ENCODE data around the gene TBC1D21.

The TBC1D21 gene

DNA sequence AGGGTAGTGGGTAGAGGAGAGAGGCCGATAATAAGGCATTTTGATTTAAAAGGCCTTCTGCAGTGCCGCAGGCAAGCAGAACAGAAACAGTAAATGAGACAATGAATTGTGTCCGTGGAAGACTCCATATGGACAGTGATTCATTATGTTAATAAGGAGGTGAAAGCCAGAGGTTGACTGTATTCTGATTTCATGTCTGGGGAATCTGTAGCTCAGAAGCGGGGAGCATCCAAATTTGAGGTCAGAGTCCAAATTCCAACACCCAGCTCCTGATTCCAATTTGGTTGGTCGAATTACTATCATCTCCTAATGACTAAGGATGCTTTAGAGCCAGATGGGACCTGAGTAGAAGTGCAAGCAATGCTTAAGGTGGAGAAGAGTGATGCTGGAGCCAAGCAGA, 1.0 kb upstream of the TBC1D21 start:
- H3K36me3 ChIP-seq (ENCODE audit: control insufficient read depth in 2 of 2, insufficient read depth in 1 of 2, low read length in 2 of 2) = no peaks in the 10 kb centered on the region

DNA sequence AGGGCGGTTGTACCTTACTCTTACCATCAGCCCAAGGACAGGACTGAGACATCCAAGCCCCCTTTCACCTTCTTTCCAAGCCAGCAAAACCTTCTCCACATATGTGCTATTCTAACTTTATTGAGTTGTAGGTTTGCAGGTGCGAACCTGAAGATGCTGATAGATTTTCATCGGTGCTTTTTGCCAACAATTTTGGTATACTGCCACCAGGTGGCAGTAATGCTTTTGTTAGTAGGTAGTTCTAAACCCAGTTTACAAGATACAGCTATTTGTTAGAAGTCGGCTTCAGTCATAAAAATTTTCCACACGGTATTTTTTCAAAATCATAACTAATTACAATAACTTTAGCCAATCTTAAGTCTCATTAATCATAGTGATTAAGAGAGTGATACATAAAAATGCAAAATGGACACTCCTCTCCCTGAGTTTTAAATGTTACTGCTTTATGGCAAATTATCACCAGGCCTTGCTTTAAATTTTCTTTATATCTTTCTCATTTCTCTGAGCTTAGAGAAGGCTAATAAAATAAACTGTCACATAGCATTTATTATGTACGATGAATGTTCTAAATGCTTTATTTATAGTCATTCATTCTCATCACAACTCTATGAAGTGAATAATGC, 636 bp downstream of the TBC1D21 start:
- Histone ChIP-seq H3K36me3 (ENCODE audit: control insufficient read depth in 2 of 2, insufficient read depth in 1 of 2, low read length in 2 of 2) (no peaks in the 10 kb centered on the region), H3K4me1 (ENCODE audit: control insufficient read depth, insufficient read depth, low read length) (peaks cover 5% of the 10 kb centered on the region; the same call in 1 of the 2 replicates), H3K4me3 (ENCODE audit: low read depth, low read length) (no peak overlapping the region), H3K27ac (ENCODE audit: extremely low read depth, low read depth, low read length) (no peak overlapping the region), H3K9me3 (ENCODE audit: control insufficient read depth, insufficient read depth, low read depth, low read length) (no peaks in the 10 kb centered on the region)
- TF ChIP-seq, protein P1, sequence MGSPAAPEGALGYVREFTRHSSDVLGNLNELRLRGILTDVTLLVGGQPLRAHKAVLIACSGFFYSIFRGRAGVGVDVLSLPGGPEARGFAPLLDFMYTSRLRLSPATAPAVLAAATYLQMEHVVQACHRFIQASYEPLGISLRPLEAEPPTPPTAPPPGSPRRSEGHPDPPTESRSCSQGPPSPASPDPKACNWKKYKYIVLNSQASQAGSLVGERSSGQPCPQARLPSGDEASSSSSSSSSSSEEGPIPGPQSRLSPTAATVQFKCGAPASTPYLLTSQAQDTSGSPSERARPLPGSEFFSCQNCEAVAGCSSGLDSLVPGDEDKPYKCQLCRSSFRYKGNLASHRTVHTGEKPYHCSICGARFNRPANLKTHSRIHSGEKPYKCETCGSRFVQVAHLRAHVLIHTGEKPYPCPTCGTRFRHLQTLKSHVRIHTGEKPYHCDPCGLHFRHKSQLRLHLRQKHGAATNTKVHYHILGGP (tag by site-specific recombination; IDR thresholded peaks at IDR 0.05) = no peak
- TF ChIP-seq, protein P2, sequence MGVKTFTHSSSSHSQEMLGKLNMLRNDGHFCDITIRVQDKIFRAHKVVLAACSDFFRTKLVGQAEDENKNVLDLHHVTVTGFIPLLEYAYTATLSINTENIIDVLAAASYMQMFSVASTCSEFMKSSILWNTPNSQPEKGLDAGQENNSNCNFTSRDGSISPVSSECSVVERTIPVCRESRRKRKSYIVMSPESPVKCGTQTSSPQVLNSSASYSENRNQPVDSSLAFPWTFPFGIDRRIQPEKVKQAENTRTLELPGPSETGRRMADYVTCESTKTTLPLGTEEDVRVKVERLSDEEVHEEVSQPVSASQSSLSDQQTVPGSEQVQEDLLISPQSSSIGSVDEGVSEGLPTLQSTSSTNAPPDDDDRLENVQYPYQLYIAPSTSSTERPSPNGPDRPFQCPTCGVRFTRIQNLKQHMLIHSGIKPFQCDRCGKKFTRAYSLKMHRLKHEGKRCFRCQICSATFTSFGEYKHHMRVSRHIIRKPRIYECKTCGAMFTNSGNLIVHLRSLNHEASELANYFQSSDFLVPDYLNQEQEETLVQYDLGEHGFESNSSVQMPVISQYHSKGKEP (tag by site-specific recombination; IDR thresholded peaks at IDR 0.05) = 0 out of 2 replicates have a peak, but pooled peaks have one; percentile 19
- peak; percentile 48 for TF ChIP-seq ZNF654 (tag by site-specific recombination; IDR thresholded peaks at IDR 0.05; ENCODE audit: low read depth)
- TF ChIP-seq OVOL3 (tag by site-specific recombination; IDR thresholded peaks at IDR 0.05) = no peak
- TF ChIP-seq, protein P3, sequence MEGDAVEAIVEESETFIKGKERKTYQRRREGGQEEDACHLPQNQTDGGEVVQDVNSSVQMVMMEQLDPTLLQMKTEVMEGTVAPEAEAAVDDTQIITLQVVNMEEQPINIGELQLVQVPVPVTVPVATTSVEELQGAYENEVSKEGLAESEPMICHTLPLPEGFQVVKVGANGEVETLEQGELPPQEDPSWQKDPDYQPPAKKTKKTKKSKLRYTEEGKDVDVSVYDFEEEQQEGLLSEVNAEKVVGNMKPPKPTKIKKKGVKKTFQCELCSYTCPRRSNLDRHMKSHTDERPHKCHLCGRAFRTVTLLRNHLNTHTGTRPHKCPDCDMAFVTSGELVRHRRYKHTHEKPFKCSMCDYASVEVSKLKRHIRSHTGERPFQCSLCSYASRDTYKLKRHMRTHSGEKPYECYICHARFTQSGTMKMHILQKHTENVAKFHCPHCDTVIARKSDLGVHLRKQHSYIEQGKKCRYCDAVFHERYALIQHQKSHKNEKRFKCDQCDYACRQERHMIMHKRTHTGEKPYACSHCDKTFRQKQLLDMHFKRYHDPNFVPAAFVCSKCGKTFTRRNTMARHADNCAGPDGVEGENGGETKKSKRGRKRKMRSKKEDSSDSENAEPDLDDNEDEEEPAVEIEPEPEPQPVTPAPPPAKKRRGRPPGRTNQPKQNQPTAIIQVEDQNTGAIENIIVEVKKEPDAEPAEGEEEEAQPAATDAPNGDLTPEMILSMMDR (tag by site-specific recombination; IDR thresholded peaks at IDR 0.05) = 0 out of 2 replicates have a peak, but pooled peaks have one; percentile 13
- ChIA-PET POLR2A (interaction anchor here (1.0 kb wide), 1 partner anchor 33 kb away, joined by 3 read pairs; no protein-coding TSS in a partner anchor), CTCF (interaction anchor here (0.7 to 2.8 kb wide), 42 partner anchors 10 to 1088 kb away, joined by 3 to 31 read pairs (median 4); partner anchors contain the start of gene INSYN1)

More for the DNA sequence above, 1.0 kb upstream of the TBC1D21 start:
- ChIA-PET POLR2A (no interaction called here), CTCF (interaction anchor here (0.6 to 2.8 kb wide), 10 partner anchors 9 to 427 kb away, joined by 3 to 31 read pairs (median 4); no protein-coding TSS in a partner anchor)
- H3K9me3 ChIP-seq (ENCODE audit: control insufficient read depth, insufficient read depth, low read depth, low read length) = no peaks in the 10 kb centered on the region
- peaks cover 5% of the 10 kb centered on the region; the same call in 1 of the 2 replicates for H3K4me1 ChIP-seq (ENCODE audit: control insufficient read depth, insufficient read depth, low read length)
- TF ChIP-seq, protein P4, sequence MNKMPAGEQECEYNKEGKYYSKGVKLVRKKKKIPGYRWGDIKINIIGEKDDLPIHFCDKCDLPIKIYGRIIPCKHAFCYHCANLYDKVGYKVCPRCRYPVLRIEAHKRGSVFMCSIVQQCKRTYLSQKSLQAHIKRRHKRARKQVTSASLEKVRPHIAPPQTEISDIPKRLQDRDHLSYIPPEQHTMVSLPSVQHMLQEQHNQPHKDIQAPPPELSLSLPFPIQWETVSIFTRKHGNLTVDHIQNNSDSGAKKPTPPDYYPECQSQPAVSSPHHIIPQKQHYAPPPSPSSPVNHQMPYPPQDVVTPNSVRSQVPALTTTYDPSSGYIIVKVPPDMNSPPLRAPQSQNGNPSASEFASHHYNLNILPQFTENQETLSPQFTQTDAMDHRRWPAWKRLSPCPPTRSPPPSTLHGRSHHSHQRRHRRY (tag by site-specific recombination; IDR thresholded peaks at IDR 0.05) = no peak
- peak; percentile 61; the same call in 1 of the 2 replicates for TF ChIP-seq ZNF707 (tag by site-specific recombination; IDR thresholded peaks at IDR 0.05)
- H3K27ac ChIP-seq (ENCODE audit: extremely low read depth, low read depth, low read length) = no peak overlapping the region
- H3K4me3 ChIP-seq (ENCODE audit: low read depth, low read length) = no peak overlapping the region

DNA sequence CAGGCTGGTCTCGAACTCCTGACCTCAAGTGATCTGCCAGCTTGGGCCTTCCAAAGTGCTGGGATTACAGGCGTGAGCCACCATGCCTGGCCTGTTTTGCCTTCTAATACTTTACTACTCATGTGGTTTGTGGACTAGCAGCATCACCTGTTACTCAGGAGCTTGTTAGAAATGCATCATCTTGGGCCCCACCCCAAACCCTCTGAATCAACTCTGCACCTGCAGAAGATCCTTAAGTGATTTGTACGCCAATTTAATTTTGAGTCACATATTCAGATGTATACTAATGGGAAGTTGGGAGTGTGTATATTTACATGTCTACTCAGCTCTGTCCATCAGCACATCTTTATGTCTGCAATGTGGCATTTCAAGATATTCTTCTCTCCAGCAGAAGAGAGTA, 6.1 kb downstream of the TBC1D21 start:
- Histone ChIP-seq H3K36me3 (ENCODE audit: control insufficient read depth in 2 of 2, insufficient read depth in 1 of 2, low read length in 2 of 2) (no peaks in the 10 kb centered on the region), H3K4me3 (ENCODE audit: low read depth, low read length) (no peak overlapping the region), H3K4me1 (ENCODE audit: control insufficient read depth, insufficient read depth, low read length) (no peaks in the 10 kb centered on the region), H3K9me3 (ENCODE audit: control insufficient read depth, insufficient read depth, low read depth, low read length) (no peaks in the 10 kb centered on the region), H3K27ac (ENCODE audit: extremely low read depth, low read depth, low read length) (no peak overlapping the region)
- TF ChIP-seq REPIN1 (tag by site-specific recombination; IDR thresholded peaks at IDR 0.05; ENCODE audit: low read depth) (no peak), OVOL3 (tag by site-specific recombination; IDR thresholded peaks at IDR 0.05) (no peak)
- TF ChIP-seq, protein P5, sequence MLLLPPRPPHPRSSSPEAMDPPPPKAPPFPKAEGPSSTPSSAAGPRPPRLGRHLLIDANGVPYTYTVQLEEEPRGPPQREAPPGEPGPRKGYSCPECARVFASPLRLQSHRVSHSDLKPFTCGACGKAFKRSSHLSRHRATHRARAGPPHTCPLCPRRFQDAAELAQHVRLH (tag by site-specific recombination; IDR thresholded peaks at IDR 0.05) = no peak
- CTCF ChIA-PET = interaction anchor here (0.6 to 2.1 kb wide), 6 partner anchors 14 to 144 kb away, joined by 3 to 7 read pairs (median 3); no protein-coding TSS in a partner anchor
- POLR2A ChIA-PET = no interaction called here

Measured in HEK293 (cell line).